Gastrocnemius medialis (tissue), 4 donors: ENCODE measurements around the gene PLA2G4F.

Source experiments
- POLR2A ChIP-seq, 2 donors: fragments of 450-650 bp; IDR thresholded peaks; one replicate each; pipeline ENCODE4 v1.6.1; 2017; ENCODE audit warnings: antibody characterized with exemption in 2 of 2, mild to moderate bottlenecking in 2 of 2, moderate library complexity in 2 of 2
- TF ChIP-seq, protein P1 (sequence below), 5 experiments: fragments of 450-650 bp in 3 of 5; fragments of 200-600 bp in 2 of 5; sonication (generic) in 2 of 5; IDR thresholded peaks in 4 of 5; conservative IDR thresholded peaks in 1 of 5; 1 replicate in 4 of 5; 2 replicates in 1 of 5; pipeline ENCODE4 v1.5.1; 2016 to 2019; ENCODE audit warnings: antibody characterized with exemption in 5 of 5, mild to moderate bottlenecking in 3 of 5, moderate library complexity in 3 of 5

DNA sequence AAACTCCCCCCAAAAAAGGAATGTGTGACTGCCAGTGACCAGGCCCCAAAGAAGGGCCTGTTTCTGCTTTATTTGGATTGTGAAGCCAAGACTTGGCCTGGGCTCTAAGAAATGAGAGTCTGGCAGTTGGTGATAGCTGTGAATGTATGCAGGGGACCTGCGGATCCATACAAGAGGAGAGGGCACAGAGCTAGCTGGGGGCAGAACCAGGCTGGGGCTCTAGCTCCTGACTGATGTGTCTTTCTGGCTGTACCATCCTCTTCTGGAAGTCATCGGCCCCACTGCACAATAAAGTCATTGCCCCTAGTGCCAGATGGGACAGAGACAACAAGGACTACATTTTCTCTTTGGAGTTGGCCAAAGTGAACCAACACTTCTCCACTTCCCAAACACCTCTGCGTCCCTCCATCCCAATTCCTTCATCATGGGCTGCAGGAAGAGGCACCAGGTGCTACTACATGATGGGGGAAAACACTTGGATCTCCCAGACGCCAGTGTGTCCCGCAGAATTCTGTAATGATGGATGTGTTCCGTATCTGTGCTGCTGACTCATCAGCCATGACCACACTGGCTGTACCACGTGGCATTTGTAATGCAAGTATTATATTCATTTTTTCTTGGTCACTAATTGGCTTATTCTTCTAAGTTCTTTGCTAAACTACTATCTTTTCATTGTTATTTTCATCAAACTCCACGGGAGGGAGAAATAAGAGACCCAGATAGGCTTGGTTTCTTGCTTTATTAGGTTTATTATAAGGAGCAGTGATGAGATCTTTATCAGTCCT, 1.7 kb upstream of the PLA2G4F start:
- TF ChIP-seq, protein P1, sequence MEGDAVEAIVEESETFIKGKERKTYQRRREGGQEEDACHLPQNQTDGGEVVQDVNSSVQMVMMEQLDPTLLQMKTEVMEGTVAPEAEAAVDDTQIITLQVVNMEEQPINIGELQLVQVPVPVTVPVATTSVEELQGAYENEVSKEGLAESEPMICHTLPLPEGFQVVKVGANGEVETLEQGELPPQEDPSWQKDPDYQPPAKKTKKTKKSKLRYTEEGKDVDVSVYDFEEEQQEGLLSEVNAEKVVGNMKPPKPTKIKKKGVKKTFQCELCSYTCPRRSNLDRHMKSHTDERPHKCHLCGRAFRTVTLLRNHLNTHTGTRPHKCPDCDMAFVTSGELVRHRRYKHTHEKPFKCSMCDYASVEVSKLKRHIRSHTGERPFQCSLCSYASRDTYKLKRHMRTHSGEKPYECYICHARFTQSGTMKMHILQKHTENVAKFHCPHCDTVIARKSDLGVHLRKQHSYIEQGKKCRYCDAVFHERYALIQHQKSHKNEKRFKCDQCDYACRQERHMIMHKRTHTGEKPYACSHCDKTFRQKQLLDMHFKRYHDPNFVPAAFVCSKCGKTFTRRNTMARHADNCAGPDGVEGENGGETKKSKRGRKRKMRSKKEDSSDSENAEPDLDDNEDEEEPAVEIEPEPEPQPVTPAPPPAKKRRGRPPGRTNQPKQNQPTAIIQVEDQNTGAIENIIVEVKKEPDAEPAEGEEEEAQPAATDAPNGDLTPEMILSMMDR (IDR thresholded peaks at IDR 0.05 in 4 of 5, conservative IDR thresholded peaks at IDR 0.05 in 1 of 5): no peak
- TF ChIP-seq POLR2A (IDR thresholded peaks at IDR 0.05): no peak
